HUES64 (cell line): Measurements from ENCODE around the gene BCAR1.

Experiments
- H3K27ac ChIP-seq: 2 replicates; pipeline ENCODE4 v1.7.0; 2013; ENCODE audit warnings: low read depth, low read length, inconsistent platforms
- H3K27me3 ChIP-seq: 2 replicates; pipeline ENCODE4 v1.6.1; 2013; ENCODE audit warnings: mild to moderate bottlenecking, low read length; ENCODE audit not compliant: insufficient read depth
- H3K36me3 ChIP-seq: 2 replicates; pipeline ENCODE4 v1.6.1; 2013; ENCODE audit warnings: mild to moderate bottlenecking, low read length; ENCODE audit not compliant: insufficient read depth
- H3K4me1 ChIP-seq: 2 replicates; pipeline ENCODE4 v1.6.1; 2013; ENCODE audit warnings: mild to moderate bottlenecking, low read length, moderate library complexity; ENCODE audit not compliant: insufficient read depth
- H3K4me3 ChIP-seq: 2 replicates; pipeline ENCODE4 v1.5.1; 2013; ENCODE audit warnings: mild to moderate bottlenecking, low read length, moderate library complexity
- H3K9ac ChIP-seq: 2 replicates; pipeline ENCODE4 v1.6.1; 2013; ENCODE audit warnings: mild to moderate bottlenecking, low read depth, low read length
- H3K9me3 ChIP-seq: 2 replicates; pipeline ENCODE4 v1.6.1; 2013; ENCODE audit warnings: low read depth, low read length; ENCODE audit not compliant: insufficient read depth
- WGBS: fragments of 150-250, 120-280 bp; methylation state at CpG from one replicate; pipeline ENCODE4 v1.1.7; 2013; ENCODE audit warnings: missing lambda C conversion rate; 5-methylcytosine and 5-hydroxymethylcytosine counted together

Gene BCAR1

DNA sequence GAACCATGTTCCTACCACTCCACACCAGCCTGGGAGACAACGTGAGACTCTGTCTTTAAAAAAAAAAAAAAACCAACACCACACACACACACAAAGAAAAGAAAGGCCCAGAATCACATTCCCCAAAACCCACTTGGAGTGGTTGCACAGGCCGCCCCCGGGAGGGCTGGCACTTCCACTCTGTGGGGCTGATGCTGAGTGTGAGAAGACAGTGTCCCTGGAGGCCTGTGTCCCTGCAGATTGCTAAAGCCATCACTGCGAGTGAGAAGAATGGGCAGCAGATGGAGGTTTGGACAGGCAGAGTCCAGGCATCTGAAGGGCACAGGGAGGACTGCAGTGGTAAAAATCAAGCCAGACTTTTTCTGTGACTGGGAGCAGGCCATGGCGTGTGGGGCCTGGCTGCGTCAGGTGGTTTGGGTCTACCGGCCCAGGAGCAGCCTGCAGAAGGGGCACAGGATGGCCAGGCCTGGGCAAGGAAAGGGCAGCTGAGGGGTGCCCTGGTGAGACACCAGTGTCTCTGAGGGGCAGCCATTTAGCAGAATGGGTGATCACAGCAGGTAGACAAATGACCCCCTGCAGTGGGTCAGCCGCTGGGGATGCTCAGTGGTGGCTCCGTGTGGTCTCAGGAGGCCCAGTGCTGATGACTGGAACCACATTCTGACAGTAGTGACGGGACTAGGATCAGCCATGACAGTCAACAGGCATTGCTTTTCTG lies 57.5 kb downstream of the BCAR1 start:
- no peak overlapping the region for H3K4me3 ChIP-seq
- H3K9me3 ChIP-seq: no peaks in the 10 kb centered on the region
- no peaks in the 10 kb centered on the region for H3K4me1 ChIP-seq
- H3K36me3 ChIP-seq: no peaks in the 10 kb centered on the region
- 91% methylated on average over 10 of the region's 10 CpGs for WGBS
- H3K27ac ChIP-seq: no peak overlapping the region
- H3K27me3 ChIP-seq: no peaks in the 10 kb centered on the region
- H3K9ac ChIP-seq: no peak overlapping the region

DNA sequence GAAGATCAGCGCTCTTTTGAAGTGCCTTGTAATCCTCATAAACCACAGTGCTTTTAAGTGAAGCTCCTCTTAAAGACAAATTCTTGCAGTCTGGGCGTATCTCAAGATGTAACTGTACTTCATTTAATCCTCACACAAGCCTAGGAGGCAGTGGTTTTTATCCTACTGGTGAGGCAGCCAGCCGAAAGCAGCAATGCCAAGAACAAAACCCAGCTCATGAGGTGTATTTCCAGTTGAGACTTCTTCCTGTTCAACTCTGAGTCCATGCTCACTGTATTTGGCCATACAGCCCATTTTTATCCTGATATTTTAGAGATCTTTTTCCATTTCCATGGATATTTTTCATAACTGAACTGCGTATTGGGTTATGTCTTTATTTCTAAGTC lies 58.2 kb downstream of the BCAR1 start:
- H3K9ac ChIP-seq: no peak overlapping the region
- H3K4me1 ChIP-seq: no peaks in the 10 kb centered on the region
- no peaks in the 10 kb centered on the region for H3K9me3 ChIP-seq
- H3K4me3 ChIP-seq: no peak overlapping the region
- no peaks in the 10 kb centered on the region for H3K36me3 ChIP-seq
- WGBS: 96% methylated on average over 3 of the region's 4 CpGs
- H3K27me3 ChIP-seq: no peaks in the 10 kb centered on the region
- H3K27ac ChIP-seq: no peak overlapping the region

DNA sequence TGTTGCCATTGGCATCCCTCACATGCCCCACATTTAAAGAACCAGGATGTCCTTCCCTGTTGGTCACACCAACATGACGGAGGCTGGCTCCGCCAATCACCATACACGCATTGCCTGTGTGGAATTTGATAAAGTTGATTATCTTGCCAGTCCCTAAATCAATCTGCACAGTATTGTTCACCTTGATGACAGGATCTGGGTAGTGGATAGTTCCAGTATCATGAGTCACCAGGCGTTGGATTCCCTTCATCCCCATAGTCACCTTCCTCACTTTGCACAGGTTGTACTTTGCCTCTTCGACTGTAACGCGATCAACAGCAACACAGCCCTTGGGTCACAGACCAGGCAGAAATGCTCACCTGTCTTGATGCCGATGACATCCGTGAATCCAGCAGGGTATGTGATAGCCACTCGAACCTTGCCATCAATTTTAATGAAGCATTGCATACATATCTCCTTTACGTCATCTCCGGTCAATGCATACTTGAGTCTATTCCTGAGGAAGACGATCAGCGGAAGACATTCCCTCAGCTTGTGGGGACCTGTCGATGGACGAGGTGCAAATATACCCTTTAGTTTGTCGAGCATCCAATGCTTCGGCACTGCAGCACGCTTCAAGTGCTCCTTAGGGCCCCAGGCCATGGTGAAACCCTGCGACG lies 58.7 kb downstream of the BCAR1 start:
- H3K27me3 ChIP-seq: no peaks in the 10 kb centered on the region
- WGBS: 96% methylated on average over 21 of the region's 21 CpGs
- no peaks in the 10 kb centered on the region for H3K4me1 ChIP-seq
- H3K9ac ChIP-seq: no peak overlapping the region
- no peak overlapping the region for H3K27ac ChIP-seq
- no peak overlapping the region for H3K4me3 ChIP-seq
- H3K9me3 ChIP-seq: no peaks in the 10 kb centered on the region
- H3K36me3 ChIP-seq: no peaks in the 10 kb centered on the region

DNA sequence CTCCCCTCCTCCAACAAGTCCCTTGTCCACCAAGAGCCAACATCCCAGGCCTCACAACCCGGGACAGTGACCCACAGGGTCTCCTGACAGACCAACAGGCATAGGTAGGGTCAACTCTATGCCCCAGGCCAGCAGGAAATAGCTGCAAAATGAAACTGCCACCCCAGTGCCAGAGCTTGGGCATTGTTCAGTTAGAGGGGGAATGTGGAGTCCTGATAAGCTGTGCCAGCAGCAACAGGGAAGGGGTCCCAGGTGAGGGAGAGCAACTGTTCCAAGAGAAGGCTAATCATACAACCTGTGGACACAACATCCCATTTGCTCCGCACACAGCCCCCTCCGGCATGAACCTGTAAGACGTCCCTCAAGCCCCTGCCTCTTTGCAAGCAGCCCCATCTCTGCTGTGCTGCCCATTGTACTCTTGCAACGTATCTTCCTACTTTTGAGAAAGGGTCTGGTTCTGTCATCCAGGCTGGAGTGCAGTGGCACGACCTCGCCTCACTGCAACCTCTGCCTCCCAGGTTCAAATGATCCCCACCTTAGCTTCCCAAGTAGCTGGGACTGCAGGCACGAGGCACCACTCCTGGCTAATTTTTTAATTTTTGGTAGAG lies 61.7 kb downstream of the BCAR1 start:
- H3K27me3 ChIP-seq: no peaks in the 10 kb centered on the region
- H3K9ac ChIP-seq: no peak overlapping the region
- H3K4me1 ChIP-seq: no peaks in the 10 kb centered on the region
- 92% methylated on average over 8 of the region's 8 CpGs for WGBS
- H3K27ac ChIP-seq: no peak overlapping the region
- no peaks in the 10 kb centered on the region for H3K36me3 ChIP-seq
- H3K9me3 ChIP-seq: no peaks in the 10 kb centered on the region
- no peak overlapping the region for H3K4me3 ChIP-seq

DNA sequence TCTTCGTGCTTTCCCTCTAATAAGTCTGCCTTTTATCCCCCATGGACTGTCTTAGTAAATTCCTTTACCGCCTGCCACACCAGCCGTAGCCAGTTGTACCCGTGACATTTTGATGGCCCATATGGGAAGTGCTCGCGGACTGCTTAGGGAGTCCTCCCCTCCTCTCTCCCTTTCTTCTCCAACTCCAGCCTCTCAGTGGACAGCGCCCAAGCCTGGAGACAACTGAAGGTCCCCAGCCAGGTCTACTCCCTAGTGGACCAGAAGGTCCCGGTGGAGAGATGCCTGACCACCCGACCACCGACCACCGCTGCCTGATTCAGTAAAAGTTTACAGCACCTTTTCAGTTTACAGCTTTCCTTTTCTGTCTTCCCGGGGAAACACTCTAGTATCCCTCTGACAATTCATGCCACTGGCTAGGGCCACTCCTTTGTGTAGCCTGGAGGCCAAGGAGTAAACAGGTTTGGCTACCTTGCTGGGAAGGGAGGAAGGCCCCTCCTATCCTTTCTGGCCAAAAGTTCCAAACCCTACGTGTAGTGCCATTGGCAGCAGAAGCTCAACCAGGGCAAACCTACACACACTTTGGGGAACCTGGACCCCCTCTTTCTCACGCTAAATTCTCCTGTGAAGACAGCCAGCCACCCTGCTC lies 62.5 kb downstream of the BCAR1 start:
- WGBS: 93% methylated on average over 14 of the region's 14 CpGs
- no peaks in the 10 kb centered on the region for H3K4me1 ChIP-seq
- no peaks in the 10 kb centered on the region for H3K36me3 ChIP-seq
- no peak overlapping the region for H3K27ac ChIP-seq
- H3K27me3 ChIP-seq: no peaks in the 10 kb centered on the region
- no peaks in the 10 kb centered on the region for H3K9me3 ChIP-seq
- no peak overlapping the region for H3K4me3 ChIP-seq
- H3K9ac ChIP-seq: no peak overlapping the region

DNA sequence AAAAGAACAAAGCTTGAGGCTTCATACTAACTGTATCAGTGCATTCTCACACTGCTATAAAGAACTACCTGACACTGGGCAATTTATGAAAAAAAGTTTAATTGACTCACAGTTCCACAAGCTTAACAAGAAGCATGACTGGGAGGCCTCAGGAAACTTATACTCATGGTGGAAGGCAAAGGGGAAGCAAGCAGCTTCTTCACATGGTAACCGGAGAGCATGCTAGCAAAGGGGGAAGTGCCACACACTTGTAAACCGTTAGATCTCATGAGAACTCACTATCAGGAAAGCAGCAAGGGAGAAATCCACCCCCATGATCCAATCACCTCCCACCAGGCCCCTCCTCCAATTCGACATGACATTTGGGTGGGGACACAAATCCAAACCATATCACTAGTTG lies 69.8 kb downstream of the BCAR1 start:
- H3K4me3 ChIP-seq: no peak overlapping the region
- peaks cover 4% of the 10 kb centered on the region; the same call in 1 of the 2 replicates for H3K9me3 ChIP-seq
- H3K27me3 ChIP-seq: no peaks in the 10 kb centered on the region
- WGBS: 63% methylated on average over 3 of the region's 3 CpGs
- no peak overlapping the region for H3K27ac ChIP-seq
- H3K36me3 ChIP-seq: no peaks in the 10 kb centered on the region
- H3K9ac ChIP-seq: no peak overlapping the region
- no peaks in the 10 kb centered on the region for H3K4me1 ChIP-seq

DNA sequence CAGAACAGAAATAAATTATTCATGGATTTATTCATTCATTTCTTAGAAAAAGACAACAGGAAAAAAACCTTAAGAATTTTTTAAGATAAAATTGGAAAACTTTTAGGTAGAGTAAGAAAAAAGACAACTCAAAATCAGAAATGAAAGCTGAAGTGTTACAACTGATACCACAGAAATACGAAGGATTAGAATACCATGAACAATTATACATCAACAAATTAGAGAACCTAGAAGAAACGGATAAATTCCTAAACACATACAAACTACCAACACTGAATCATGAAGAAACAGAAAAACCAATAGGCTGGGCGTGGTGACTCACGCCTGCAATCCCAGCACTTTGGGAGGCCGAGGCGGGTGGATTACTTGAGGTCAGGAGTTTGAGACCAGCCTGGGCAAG lies 72.2 kb downstream of the BCAR1 start:
- WGBS: 96% methylated on average over 6 of the region's 6 CpGs
- no peak overlapping the region for H3K9ac ChIP-seq
- no peak overlapping the region for H3K4me3 ChIP-seq
- H3K9me3 ChIP-seq: peaks cover 19% of the 10 kb centered on the region
- H3K27ac ChIP-seq: no peak overlapping the region
- H3K36me3 ChIP-seq: no peaks in the 10 kb centered on the region
- no peaks in the 10 kb centered on the region for H3K27me3 ChIP-seq
- H3K4me1 ChIP-seq: no peaks in the 10 kb centered on the region
